Measurements from ENCODE around the gene RAB22A.

DNA sequence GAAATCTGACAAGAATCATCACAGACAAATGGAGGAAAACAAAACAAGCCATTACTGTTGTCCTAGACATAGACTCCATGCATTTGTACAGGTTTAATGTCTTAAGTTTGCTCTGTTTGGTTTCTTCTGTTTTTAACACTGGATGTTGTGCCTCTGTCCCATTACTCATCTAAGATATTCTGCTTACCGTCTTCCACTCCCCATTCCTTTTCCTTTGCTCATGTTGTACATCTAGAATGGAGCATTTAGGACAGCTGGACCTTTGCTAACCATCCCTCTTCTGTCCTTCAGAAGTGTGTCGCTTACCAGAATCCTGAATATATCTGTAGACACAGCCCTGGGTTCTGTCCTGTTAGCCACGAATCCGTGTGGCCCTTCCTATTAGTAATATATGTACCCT is 35.2 kb downstream of the RAB22A start:
- no peak for TF ChIP-seq POLR2A (IDR thresholded peaks at IDR 0.05; ENCODE audit: low read depth, low read length)
- no peak for TF ChIP-seq POLR2AphosphoS5 (IDR thresholded peaks at IDR 0.05; ENCODE audit: low read depth, low read length)

Measured in GM12891 (cell line).